Nucleus accumbens (tissue), 56 donors: ENCODE data around the gene GPR83.
A peak's percentile ranks its signal among the peaks of the same experiment; 100 is the strongest.
"Not testable (repeated sequence)": the region's sequence is repeated elsewhere in the genome, so short reads cannot be mapped to it uniquely, and the experiment has no call there.

Experiments used
- DNase-seq, 56 donors: peaks; one replicate each; lab custom pipeline; 2025; lab: John Stamatoyannopoulos, UW

Gene GPR83

GRCh38 chr11:94400839-94401772, at the start of gene GPR83:
Gene GPR83, minus strand, starts transcription at chr11:94401419. Its CDS starts 172 bp downstream, at chr11:94401247.
- peak in 4 of 56 donors; percentile 9 to 35 (median 12) for DNase-seq

- no peak for DNase-seq
Observed at GRCh38 chr11:94450048-94450447, 48.8 kb upstream of the GPR83 start.

- DNase-seq = no peak
Observed at GRCh38 chr11:94449437-94449836, 48.2 kb upstream of the GPR83 start.

- no peak for DNase-seq
Observed at GRCh38 chr11:94449029-94449428, 47.8 kb upstream of the GPR83 start.

GRCh38 chr11:94447149-94447548, 45.9 kb upstream of the GPR83 start:
- no peak for DNase-seq

- no peak for DNase-seq
Observed at GRCh38 chr11:94445641-94446040, 44.4 kb upstream of the GPR83 start.

- no peak for DNase-seq
Observed at GRCh38 chr11:94433049-94433448, 31.8 kb upstream of the GPR83 start.

GRCh38 chr11:94424662-94425061, 23.4 kb upstream of the GPR83 start:
- DNase-seq = no peak

GRCh38 chr11:94424011-94424410, 22.8 kb upstream of the GPR83 start:
- DNase-seq = no peak

GRCh38 chr11:94423507-94423906, 22.3 kb upstream of the GPR83 start:
- no peak for DNase-seq

- DNase-seq = no peak
Observed at GRCh38 chr11:94418123-94418765, 17.0 kb upstream of the GPR83 start.

- DNase-seq = peak in 1 of 56 donors; percentile 6
Observed at GRCh38 chr11:94417386-94417987, 16.3 kb upstream of the GPR83 start.

GRCh38 chr11:94405062-94405833, 4.0 kb upstream of the GPR83 start:
- no peak for DNase-seq

- DNase-seq = no peak
Observed at GRCh38 chr11:94402355-94402754, 1.1 kb upstream of the GPR83 start.

- no peak for DNase-seq
Observed at GRCh38 chr11:94401773-94402265, 600 bp upstream of the GPR83 start.

GRCh38 chr11:94400457-94400838, 771 bp downstream of the GPR83 start:
- DNase-seq = no peak

GRCh38 chr11:94400050-94400449, 1.2 kb downstream of the GPR83 start:
- no peak for DNase-seq

- DNase-seq = no peak
Observed at GRCh38 chr11:94398101-94398500, 3.1 kb downstream of the GPR83 start.

GRCh38 chr11:94396282-94396681, 4.9 kb downstream of the GPR83 start:
- no peak for DNase-seq

- DNase-seq = not testable (repeated sequence)
Observed at GRCh38 chr11:94391937-94392336, 9.3 kb downstream of the GPR83 start.
